DOHH2 (cell line): ENCODE data around the gene LRMDA.

Experiments
- H3F3A ChIP-seq: fragments of 200-600 bp; sonication (generic), shearing (Covaris generic); 2 replicates; pipeline ENCODE4 v1.6.0; 2016; ENCODE audit warnings: antibody characterized with exemption, mild to moderate bottlenecking; ENCODE audit not compliant: control insufficient read depth, insufficient read depth
- H3K27ac ChIP-seq: fragments of 200-600 bp; sonication (generic); 2 replicates; pipeline ENCODE4 v1.5.1; 2014; ENCODE audit warnings: low read depth, mild to moderate bottlenecking, low read length, moderate library complexity
- H3K27me3 ChIP-seq: fragments of 200-600 bp; sonication (generic); 2 replicates; pipeline ENCODE4 v1.6.1; 2014; ENCODE audit warnings: mild to moderate bottlenecking, low read length, mixed read lengths; ENCODE audit not compliant: control insufficient read depth
- H3K36me3 ChIP-seq: fragments of 200-600 bp; sonication (generic); 2 replicates; pipeline ENCODE4 v1.6.1; 2014; ENCODE audit warnings: mild to moderate bottlenecking, low read length, moderate library complexity, mixed read lengths; ENCODE audit not compliant: control insufficient read depth
- H3K4me1 ChIP-seq: fragments of 200-600 bp; sonication (generic); 2 replicates; pipeline ENCODE4 v1.6.1; 2014; ENCODE audit warnings: mild to moderate bottlenecking, low read length, mixed read lengths; ENCODE audit not compliant: control insufficient read depth
- H3K4me2 ChIP-seq: fragments of 200-600 bp; sonication (generic); 2 replicates; pipeline ENCODE4 v1.6.0; 2014; ENCODE audit warnings: mild to moderate bottlenecking, low read length, moderate library complexity
- H3K4me3 ChIP-seq: fragments of 200-600 bp; sonication (generic); 2 replicates; pipeline ENCODE4 v1.5.1; 2014; ENCODE audit warnings: mild to moderate bottlenecking, low read length, mixed read lengths
- H3K79me2 ChIP-seq: fragments of 200-600 bp; sonication (generic); 2 replicates; pipeline ENCODE4 v1.6.1; 2014; ENCODE audit warnings: mild to moderate bottlenecking, low read length, mixed read lengths; ENCODE audit not compliant: control insufficient read depth
- H3K9me2 ChIP-seq: fragments of 200-600 bp; sonication (generic); replicated peaks from 2 replicates; pipeline ENCODE4 v1.6.1; 2014; ENCODE audit warnings: mild to moderate bottlenecking, low read length, mixed read lengths; ENCODE audit not compliant: control insufficient read depth
- H3K9me3 ChIP-seq: fragments of 200-600 bp; sonication (generic); 2 replicates; pipeline ENCODE4 v1.6.1; 2014; ENCODE audit warnings: antibody characterized with exemption, low read length, mixed read lengths; ENCODE audit not compliant: control insufficient read depth, insufficient read depth
- H4K20me1 ChIP-seq: fragments of 200-600 bp; sonication (generic); 2 replicates; pipeline ENCODE4 v1.6.0; 2014; ENCODE audit warnings: low read depth, mild to moderate bottlenecking, antibody characterized with exemption, low read length, moderate library complexity; ENCODE audit not compliant: control insufficient read depth, insufficient read depth
- EZH2phosphoT487 ChIP-seq: fragments of 200-600 bp; sonication (generic); IDR thresholded peaks from 2 replicates; pipeline ENCODE4 v1.6.1; 2017; ENCODE audit warnings: borderline replicate concordance, mild to moderate bottlenecking, antibody characterized with exemption, low read length, moderate library complexity, mixed read lengths
- TF ChIP-seq, protein P1 (sequence below): fragments of 200-600 bp; sonication (generic); IDR thresholded peaks from one replicate; pipeline ENCODE4 v1.5.1; 2014; ENCODE audit warnings: antibody characterized with exemption, mild to moderate bottlenecking, low read depth, low read length; ENCODE audit not compliant: poor library complexity, severe bottlenecking

The LRMDA gene

DNA sequence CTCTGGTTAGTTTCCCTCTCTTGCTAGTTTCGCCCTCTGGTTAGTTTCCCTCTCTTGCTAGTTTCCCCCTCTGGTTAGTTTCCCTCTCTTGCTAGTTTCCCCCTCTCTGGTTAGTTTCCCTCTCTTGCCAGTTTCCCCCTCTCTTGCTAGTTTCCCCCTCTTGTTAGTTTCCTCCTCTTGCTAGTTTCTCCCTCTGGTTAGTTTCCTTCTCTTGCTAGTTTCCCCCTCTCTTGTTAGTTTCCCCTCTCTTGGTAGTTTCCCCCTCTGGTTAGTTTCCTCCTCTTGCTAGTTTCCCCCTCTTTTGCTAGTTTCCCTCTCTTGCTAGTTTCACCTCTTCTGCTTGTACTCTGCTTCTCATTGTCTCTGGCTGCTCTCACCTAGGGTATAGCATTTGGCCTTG is 613.8 kb downstream of the LRMDA start:
- no peaks in the 10 kb centered on the region for H4K20me1 ChIP-seq
- H3F3A ChIP-seq, result no peaks in the 10 kb centered on the region
- no peaks in the 10 kb centered on the region for H3K27me3 ChIP-seq
- H3K4me1 ChIP-seq, result no peaks in the 10 kb centered on the region
- no peak overlapping the region for H3K4me3 ChIP-seq
- no peaks in the 10 kb centered on the region for H3K79me2 ChIP-seq
- TF ChIP-seq, protein P1, sequence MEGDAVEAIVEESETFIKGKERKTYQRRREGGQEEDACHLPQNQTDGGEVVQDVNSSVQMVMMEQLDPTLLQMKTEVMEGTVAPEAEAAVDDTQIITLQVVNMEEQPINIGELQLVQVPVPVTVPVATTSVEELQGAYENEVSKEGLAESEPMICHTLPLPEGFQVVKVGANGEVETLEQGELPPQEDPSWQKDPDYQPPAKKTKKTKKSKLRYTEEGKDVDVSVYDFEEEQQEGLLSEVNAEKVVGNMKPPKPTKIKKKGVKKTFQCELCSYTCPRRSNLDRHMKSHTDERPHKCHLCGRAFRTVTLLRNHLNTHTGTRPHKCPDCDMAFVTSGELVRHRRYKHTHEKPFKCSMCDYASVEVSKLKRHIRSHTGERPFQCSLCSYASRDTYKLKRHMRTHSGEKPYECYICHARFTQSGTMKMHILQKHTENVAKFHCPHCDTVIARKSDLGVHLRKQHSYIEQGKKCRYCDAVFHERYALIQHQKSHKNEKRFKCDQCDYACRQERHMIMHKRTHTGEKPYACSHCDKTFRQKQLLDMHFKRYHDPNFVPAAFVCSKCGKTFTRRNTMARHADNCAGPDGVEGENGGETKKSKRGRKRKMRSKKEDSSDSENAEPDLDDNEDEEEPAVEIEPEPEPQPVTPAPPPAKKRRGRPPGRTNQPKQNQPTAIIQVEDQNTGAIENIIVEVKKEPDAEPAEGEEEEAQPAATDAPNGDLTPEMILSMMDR, result no peak
- no peak for TF ChIP-seq EZH2phosphoT487
- H3K9me2 ChIP-seq, result no peaks in the 10 kb centered on the region; the same call in 1 of the 2 replicates
- no peaks in the 10 kb centered on the region for H3K9me3 ChIP-seq
- no peaks in the 10 kb centered on the region for H3K36me3 ChIP-seq
- no peak overlapping the region for H3K27ac ChIP-seq
- H3K4me2 ChIP-seq, result no peak overlapping the region

DNA sequence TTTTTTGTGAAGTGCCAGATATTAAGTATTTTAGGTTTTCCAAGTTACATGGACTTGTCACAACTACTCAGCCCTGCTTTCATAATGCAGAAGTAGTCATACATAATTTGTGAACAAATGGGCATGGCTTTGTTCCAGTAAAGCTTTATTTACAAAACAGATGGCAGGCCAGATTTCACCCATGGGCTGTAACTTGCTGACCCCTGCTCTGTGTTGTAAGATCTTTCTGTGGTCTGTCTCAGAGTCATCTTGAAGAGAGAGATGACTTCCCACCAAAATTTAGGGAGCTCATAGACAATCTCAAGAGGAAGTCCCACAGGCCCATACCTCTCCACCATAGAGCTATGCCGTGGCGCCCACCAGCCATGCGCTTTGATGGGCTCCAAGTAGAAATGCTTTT is 616.1 kb downstream of the LRMDA start:
- H4K20me1 ChIP-seq, result no peaks in the 10 kb centered on the region
- no peaks in the 10 kb centered on the region for H3K9me3 ChIP-seq
- no peak overlapping the region for H3K4me3 ChIP-seq
- H3K36me3 ChIP-seq, result no peaks in the 10 kb centered on the region
- no peaks in the 10 kb centered on the region; the same call in 1 of the 2 replicates for H3K9me2 ChIP-seq
- H3F3A ChIP-seq, result no peaks in the 10 kb centered on the region
- H3K4me2 ChIP-seq, result no peak overlapping the region
- TF ChIP-seq, protein P1, result no peak
- no peak for TF ChIP-seq EZH2phosphoT487
- H3K79me2 ChIP-seq, result no peaks in the 10 kb centered on the region
- H3K4me1 ChIP-seq, result no peaks in the 10 kb centered on the region
- H3K27me3 ChIP-seq, result no peaks in the 10 kb centered on the region
- no peak overlapping the region for H3K27ac ChIP-seq

DNA sequence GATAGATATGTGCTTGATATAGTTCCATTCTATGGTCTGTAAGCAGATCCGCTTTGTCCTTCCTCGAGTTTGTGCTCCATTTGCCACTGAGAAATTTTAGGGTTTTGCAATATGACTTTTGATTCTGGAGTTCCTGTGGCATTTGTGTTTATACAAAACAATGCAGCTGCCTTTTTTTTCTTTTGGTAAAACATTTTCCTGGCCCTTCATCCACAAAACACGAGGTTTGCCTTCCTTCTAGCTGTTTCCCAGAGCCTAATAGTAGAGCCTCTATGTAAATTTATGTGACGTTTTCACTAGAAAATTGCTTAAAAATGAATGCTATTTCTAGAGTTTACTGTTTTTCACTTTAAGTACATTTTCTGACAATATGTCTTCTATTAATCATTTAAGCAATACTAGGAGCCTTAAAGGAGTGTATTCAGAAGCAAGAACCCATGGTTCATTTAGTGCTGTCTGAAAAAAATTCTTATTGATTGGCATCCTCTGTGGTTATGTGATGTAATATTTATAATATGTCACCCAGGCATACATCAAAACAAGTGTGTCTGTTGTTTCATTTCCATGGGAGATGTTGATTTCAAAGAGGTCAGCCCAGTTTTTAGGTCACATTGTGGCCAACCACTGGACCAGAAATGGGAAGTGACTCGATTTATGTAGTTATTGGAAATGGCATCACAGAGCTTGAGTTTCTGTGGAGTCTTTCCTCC is 618.3 kb downstream of the LRMDA start:
- H3K36me3 ChIP-seq, result no peaks in the 10 kb centered on the region
- H3K79me2 ChIP-seq, result no peaks in the 10 kb centered on the region
- no peaks in the 10 kb centered on the region; the same call in 1 of the 2 replicates for H3K9me2 ChIP-seq
- H3K4me1 ChIP-seq, result no peaks in the 10 kb centered on the region
- no peaks in the 10 kb centered on the region for H3K9me3 ChIP-seq
- H4K20me1 ChIP-seq, result no peaks in the 10 kb centered on the region
- H3K4me3 ChIP-seq, result no peak overlapping the region
- no peak overlapping the region for H3K4me2 ChIP-seq
- H3F3A ChIP-seq, result no peaks in the 10 kb centered on the region
- TF ChIP-seq EZH2phosphoT487, result no peak
- TF ChIP-seq, protein P1, result no peak
- no peaks in the 10 kb centered on the region for H3K27me3 ChIP-seq
- no peak overlapping the region for H3K27ac ChIP-seq
